Stimulated activated CD8-positive, alpha-beta memory T cell treated with anti-CD3 and anti-CD28 coated beads, Interleukin-15, amount 100 ng/mL, for 1 hour (primary cell): ENCODE results near the gene DBP.
"Not testable (repeated sequence)": the region's sequence is repeated elsewhere in the genome, so short reads cannot be mapped to it uniquely, and the experiment has no call there.

Experiments used
- DNase-seq: peaks from one replicate; pipeline ENCODE4 v3.0.0-alpha.2; 2020; ENCODE audit warnings: low read depth

DBP gene

DNA sequence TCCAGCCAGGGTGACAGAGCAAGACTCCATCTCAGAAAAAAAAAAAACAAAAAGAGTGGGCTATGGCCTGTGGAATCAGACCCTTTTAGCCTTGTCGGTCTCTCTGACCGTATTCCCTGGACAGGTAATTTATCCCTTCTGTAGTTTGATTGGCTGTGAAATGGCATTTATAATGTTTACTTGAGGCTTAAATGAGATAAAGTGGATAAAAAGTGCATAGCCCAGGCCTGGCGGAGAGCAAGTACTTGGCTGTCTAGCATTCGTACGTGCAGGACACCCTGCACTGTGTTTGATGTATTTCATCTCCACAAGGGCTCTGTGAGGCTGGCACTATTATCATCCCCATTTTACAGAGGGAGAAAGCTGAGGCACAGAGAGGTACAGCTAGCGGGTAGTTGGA, 28.6 kb upstream of the DBP start:
- DNase-seq: no peak

DNA sequence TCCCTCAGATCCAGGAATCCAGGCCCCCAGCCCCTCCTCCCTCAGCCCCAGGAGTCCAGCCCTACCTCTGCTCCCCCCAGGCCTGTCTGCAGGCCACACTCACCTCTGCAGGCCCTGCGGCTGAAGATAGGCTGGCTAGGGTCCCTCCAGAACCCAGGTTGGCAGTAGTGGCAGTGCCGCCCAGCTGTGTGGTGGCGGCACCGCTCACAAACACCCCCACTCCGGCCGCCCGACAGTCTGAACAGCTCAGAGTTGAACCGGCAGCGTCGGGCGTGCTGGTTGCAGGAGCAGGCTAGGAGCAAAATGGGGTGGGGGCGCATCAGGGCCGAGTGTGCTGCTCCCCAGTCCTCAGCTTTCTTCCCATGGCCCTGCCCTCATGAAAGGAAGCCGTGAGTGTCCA, 27.3 kb upstream of the DBP start:
- no peak for DNase-seq

DNA sequence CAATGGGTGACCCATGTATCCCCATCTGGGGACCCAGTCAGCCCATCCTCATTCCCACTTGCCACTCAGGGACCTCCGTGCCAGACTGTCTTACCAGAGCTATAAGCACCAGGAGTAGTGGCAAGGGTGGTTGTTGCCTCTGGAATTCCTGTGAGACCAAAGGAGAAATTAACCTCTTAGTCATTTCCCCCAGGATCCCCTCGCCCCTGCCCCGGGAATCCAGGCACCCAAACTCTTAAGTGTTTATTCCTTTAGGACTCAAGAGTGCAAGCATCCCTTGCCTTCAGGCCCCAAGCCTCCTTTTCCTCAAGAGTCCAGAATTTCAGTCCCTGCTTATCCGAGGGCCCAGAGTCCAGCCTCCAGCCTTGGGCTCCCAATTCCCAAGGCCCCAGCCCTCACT, 26.5 kb upstream of the DBP start:
- DNase-seq: no peak

DNA sequence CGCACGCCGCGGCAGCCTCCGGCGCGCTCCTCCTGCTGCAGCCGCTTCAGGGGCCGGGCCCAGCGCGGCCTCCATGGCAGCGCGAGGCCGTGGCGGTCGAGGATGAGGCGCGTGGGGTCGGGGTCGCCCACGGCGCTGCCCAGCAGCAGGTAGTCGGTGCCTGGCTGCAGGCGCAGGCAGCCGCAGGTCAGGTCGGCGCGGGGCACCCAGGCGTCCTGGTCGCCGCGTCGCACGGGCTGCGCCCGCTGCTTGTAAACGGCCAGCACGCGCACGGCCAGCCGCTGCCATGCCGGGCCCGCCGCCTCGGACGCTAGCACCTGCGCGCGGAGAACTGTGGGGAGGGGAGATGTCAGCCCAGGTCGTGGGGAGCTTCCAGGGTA, 24.5 kb upstream of the DBP start:
- DNase-seq: no peak

DNA sequence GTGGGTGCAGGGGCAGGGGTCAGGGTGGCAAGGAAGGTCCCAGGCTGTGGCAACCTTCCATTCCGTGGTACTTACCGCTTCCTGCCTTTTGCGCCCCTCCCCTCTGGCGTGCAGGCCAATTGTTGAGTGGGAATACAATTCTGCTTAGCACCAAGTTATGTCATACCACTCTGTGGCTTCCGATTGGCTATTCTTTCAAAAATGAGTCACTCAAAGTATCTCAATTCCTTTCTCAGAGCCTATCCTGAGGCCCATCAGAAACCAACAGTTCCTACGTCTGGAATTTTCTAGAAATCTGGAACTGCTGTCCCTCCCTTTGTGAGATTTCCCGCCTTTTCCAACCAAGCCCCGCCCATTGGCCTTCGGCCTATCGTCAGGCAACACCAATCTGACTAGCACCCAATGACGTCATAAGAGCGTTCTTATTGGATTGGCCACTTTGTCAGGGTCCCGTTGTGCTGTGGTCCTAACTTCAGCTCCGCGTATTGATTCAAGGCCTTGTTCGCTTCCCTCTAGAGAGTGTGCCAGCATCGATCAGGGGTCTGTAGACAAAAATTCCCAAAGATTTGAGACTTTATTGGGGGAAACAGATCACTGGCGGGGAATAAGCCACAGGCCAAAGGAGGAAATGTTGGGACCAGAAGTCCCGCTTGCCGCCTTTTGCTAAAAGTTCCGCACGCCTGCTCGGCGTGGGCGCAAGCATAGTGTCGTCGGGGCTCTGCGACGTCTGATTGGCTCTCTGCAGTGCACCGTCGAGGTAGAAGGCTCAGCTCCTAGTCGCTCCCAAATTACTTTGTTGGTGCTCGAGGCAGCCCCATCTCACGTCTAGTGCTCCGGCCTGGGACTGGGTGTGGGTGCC, 23.9 kb upstream of the DBP start:
- peak; percentile 62 for DNase-seq

DNA sequence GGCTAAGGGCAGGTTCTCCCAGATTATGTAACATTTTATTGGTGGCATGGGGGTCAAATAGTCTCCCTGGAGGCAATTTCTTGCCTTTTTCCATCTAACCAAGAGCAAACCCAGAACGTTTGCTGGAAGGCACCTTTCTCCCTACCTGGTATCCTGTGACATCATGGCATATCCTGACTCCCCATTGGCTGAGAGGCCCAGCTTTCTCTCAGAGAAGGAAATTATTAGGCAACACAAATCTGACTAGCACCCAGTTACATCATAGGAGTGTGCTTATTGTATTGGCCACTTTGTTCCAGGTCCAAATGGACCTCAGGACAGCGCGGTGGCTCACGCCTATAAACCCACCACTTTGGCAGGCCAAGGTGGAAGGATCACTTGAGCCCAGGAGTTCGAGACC, 22.6 kb upstream of the DBP start:
- DNase-seq: no peak

DNA sequence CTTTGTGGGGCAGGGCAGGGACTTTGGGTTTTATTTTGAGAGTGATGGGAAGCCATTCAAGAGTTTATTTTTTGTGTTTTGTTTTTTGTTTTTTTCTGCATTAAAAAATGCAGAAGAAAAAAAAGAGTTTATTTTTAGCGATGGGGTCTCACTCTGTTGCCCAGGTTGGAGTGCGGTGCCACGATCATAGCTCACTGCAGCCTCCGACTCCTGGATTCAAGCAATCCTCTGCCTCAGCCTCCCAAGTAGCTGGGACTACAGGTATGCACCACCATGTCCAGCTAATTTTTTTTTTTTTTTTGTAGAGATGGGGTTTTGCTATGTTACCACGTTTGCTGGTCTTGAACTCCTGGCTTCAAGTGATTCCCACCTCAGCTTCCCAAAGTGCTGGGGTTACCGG, 21.3 kb upstream of the DBP start:
- no peak for DNase-seq

DNA sequence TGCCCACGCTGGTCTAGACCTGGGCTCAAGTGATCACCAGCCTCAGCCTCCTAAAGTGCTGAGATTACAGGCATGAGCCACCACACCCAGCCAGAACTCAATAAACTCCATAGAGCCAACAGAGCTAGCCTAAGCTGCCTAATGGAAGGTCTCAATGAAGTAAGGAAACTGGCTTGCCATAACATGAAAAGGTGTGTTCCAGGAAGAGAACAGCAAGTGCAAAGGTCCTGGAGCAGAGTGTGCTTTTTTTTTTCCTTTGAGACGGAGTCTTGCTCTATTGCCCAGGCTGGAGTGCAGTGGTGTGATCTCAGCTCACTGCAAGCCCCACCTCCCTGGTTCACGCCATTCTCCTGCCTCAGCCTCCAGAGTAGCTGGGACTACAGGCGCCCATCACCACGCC, 20.6 kb upstream of the DBP start:
- DNase-seq: not testable (repeated sequence)

DNA sequence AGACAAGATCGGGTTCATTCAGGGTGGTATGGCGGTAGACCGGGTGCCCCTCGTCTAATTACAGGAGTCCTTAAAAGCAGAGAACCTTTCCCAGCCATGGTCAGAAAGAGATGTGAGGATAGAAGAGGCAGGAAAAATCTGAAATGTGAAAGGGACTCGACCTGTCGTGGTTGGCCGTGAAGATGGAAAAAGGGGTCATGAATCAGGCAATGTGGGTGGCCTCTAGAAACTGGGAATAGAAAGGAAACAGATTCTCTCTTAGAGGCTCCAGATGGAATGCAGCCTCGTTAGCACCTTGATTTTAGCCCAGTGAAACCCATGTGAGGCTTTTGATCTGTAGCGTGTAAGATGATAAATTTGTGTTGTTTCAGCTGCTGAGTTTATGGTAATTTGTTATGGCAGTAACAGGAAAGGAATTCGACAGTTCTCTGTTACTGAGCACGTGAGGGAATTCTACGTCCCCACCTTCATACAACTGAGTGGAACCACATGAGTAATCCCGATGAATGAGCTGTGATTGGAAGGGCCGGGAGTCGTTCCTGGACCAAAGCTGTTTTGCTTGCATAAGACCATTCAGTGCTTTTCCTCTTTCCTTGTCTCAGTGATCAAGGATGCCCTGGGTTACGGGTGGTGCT, 19.8 kb upstream of the DBP start:
- no peak for DNase-seq

DNA sequence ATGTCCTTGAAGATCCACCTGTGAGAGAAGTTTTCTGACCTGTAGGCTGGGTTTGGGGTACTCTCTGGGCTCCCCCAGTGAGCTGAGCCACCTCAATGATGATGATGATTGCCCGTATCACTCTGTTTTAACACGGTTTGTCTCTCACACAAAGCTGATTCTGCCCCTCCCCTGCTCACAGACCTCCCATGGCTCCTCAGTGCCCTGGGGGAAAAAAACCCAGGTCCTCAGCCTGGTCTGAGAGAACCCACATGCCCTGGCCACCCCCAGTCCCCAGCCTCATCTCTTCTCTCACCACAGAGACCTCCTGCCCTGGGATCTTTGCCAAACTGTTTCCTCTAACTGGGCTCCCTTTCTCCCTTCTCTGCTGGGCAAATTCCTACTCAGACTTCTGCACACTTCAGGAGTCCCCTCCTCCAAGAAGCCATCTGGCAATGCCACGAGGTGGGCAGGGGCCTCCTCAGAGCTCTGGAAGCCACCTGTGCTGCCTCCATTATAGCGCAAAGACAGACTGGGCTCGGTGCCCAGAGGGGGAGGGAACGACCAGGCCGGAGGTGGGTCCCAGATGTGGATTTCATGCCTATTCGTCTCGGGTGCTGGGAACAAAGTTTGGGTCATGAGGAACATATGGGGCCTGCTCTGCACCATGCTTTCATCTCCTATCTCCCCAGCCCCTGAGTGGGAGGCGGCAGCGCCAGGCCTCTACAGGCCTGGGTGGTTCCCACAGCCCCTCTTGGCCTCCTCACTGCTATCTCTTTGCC, 17.3 kb upstream of the DBP start:
- DNase-seq: no peak

DNA sequence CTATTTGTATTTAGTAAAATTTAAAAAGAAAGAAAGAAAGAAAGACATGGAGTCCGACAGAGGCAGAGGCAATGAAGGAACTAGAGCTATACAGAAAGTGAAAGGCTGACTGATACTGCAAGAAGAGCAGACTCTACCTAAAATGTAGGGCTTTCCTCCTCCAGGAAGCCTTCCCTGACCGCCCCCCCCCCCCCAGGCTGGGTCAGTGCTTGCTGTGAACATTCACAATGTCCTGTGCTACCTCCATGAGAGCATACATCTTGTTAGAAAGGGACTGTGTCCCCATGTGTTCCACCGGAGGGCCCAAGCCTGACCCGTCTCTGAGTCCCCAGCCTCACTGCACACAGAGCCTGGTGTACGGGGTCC, 14.5 kb upstream of the DBP start:
- no peak for DNase-seq

DNA sequence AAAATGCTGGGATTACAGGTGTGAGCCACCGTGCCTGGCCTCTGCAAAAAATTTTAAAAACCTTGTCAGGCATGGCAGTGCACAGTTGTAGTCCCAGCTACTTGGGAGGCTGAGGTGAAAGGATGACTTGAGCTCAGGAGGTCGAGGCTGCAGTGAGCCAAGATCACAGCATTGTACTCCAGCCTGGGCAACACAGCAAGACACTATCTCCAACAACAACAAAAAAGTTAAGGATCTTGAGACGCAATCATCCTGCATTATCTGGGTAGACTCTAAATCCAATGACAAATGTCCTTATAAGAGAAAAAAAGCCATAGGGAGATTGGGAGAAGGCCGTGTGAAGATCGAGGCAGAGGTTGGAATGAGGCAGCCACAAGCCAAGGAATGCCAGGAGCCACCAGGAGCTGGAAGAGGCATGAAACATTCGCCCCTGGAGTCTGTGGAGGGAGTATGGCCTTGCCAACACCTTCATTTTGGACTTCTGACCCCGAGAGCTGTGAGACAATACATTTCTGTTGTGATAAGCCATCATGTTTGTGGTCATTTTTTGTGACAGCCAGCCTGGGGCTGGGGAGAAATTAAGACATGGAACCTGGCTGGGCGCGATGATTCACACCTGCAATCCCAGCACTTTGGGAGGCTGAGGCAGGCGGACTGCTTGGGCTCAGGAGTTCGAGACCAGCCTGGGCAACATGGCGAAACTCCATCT, 13.9 kb upstream of the DBP start:
- DNase-seq: no peak

DNA sequence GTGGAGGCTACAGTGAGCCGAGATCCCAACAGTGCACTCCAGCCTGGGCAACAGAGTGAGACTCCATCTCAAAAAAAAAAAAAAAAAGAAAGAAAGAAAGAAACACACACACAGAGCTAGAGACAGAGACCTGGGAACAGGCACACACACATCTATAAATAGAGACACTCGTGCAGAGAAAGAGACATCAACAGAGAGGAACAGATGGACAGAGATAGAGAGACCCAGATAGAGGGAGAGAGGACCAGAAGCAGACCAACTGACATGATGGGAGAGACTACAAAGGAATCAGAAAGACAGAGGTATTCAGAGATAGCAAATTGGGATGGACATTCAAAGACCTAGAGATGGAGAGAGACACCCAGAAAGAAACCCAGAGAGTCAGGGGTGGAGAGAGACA, 11.0 kb upstream of the DBP start:
- DNase-seq: no peak

DNA sequence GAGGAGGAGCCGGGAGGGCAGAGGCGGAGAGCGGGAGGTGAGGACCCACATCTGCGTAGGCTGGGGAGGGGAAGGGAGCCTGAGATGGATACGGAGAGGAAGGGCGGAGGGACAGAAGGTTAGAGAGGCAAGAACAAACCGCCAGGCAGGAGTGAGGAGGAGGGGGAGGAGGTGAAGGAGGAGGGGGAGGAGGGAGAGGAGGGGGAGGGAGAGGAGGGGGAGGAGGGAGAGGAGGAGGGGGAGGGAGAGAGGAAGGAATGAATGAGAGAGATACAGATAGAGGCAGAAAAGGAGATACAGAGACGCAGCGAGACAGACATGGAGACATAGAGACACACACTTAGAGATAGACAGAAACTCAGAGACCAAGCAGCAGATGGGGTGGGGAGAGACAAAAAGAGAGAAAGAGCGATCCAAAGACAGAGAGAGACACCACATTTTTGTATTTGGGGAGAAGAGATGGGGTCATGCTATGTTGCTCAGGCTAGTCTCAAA, 9.6 kb upstream of the DBP start:
- DNase-seq: no peak

DNA sequence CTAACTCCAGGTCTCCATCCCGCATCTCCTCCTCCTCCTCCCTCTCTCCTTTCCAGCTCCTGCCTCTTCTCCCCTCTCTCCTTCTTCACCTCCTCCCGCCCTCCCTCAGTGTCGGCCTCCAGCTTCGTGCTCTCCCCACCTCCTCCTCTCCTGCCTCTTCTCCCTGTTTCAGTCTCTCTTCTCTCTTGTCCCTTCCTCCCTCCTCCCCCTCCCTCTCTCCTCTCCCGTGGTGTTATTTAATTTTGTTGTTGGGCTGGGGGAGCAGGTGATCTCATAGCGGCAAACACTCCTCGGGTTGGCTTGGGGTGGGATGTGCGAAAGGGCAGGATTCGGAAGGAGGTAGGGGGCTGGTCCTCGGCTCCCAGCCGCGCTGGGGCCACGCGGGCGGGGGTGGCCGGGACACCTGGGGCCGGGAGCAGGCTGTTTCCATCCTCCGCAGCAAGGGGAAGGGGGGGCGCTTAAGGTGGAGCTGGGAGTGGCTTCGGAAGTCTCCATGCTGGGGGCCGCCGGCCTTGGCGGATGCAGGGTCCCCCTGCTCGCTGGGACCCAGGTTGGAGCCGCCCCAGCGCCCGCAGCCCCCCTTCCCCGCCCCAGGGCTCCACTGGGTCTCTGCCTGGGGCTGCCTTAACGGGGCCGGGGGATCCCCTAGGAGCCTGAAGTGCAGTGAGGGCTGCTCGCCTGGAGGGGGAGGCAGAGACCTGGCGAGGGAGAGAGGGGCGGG, 9.0 kb upstream of the DBP start, which contains the start of gene CA11:
Gene CA11, minus strand, starts transcription at position 187 of the 721 bp plus-strand sequence. CDS start 555 bp downstream, outside the sequence.
- peak; percentile 88 for DNase-seq

DNA sequence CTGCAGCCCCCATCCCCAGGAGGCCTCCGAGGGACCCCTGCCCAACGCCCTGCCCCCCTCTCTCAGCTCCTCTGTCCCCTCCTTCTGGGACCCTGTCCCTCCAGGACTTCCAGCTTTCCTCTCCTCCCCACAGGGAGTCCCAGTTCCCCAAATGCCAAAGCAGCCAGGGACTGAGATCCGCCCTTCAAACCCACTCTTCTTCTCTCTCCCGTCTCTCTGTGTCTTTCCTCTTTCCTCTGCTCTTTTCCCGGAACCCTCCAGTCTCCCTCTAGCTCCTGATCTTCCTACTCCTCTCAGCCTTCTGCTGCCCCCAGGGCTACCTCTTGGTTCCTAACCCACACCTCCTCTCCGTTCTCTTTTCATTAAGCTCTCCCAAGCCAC, 8.4 kb upstream of the DBP start:
- DNase-seq: no peak

DNA sequence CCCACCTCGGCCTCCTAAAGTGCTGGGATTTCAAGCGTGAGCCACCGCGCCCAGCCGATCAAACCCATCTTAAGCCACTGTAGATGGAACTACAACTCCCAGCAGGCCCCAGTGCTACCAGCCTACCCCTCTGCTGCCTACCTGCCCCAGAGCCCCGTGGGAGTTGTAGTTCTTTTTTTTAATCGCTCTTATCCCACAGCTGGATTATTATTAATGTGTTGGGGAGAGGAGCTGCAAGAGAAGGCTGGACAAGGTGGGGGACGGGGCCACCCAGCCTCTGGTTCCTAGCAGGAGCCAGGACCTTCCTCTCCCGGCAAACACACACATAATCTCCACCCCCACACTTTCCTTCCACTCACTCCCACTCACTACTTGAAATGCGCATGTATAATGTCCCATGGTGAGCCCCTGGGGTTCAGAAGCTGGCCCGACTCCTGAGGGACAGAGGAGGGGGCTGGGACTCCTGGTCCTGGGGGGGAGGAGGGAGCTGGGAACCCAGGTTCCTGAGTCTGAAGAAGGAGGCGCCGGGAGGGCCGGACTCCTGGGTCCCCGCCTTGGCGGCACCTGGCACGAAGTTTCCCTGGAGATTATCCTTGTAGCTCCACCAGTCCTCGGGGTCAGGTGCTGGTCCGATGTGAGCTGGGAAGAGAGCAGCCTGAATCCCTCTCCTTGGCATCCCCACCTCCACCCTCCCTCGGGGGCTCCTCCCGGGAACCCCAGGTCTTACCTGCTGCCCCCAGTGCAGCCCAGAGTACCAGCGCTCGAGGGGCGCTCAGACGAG, 7.8 kb upstream of the DBP start:
- peak; percentile 49 for DNase-seq

DNA sequence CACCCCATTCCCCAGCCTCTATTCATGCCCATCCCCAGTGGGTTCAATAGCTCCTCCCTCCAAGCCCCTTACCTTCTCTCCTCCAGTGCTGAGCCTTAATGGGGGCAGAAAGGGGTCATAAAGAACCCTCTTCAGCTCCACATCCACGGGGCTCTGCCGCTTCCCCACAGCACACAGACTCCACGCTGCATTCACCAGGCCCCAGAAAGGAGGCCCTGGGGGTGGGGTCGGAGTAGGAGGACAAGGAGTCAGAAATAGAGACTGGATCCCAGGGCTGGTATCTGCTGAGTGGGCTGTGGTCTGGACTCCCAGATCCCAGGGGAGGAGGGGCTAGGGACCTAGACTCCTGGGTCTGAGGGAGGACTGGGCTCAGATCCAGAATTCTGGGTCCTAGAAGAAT, 7.2 kb upstream of the DBP start:
- no peak for DNase-seq

DNA sequence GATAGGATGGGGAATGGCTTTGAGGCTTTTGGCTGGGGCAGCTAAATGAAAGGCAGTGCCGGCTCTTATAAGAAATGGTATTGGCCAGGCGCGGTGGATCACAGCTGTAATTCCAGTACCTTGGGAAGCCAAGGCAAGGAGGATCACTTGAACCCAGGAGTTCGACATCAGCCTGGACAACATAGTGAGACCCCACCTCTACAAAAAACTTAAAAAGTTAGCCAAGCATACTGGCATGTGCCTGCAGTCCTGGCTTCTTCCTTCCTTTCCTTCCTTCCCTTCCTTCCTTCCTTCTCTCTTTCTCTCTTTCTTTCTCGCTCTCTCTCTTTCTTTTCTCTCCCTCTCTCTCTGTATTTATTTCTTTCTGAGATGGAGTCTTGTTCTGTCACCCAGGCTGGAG, 5.7 kb upstream of the DBP start:
- no peak for DNase-seq

DNA sequence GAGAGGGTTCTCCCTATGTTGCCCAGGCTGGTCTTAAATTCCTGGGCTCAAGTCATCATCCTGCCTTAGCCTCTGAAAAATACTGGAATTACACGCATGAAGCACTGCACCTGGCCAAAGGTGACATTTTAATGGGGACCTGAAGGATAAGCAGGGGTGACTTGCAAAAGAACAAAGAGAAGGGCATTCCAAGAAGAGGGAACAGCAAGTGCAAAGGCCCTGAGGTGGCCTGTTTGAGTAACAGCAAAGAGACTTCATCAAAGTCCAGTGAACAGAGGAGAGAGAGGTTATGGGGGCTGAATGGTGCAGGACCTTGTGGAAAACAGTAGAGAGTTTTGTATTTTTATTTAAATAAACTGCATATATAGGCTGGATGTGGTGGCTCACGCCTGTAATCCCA, 4.7 kb upstream of the DBP start:
- no peak for DNase-seq
